Keratinocyte (primary cell): ENCODE data around the gene SMAP1.

Experiments
- CTCF ChIP-seq, 3 experiments: IDR thresholded peaks in 1 of 3; conservative IDR thresholded peaks in 1 of 3; optimal IDR thresholded peaks in 1 of 3; 2 replicates in 2 of 3; 3 replicates in 1 of 3; pipeline versions ENCODE3 to v1.5.1; 2011; ENCODE audit warnings: low read length in 3 of 3, mild to moderate bottlenecking in 3 of 3, moderate library complexity in 2 of 3, control low read depth in 1 of 3, inconsistent platforms in 1 of 3; ENCODE audit not compliant: insufficient read depth in 2 of 3; ENCODE audit errors: extremely low read depth in 1 of 3
- EZH2 ChIP-seq: IDR thresholded peaks from one replicate; pipeline ENCODE4 v1.6.1; 2012; ENCODE audit warnings: inconsistent platforms, mild to moderate bottlenecking, low read length, moderate library complexity

GRCh38 chr6:70838907-70839285 is 171.2 kb downstream of the SMAP1 start:
- no peak for TF ChIP-seq CTCF (optimal IDR thresholded peaks at IDR 0.05 in 1 of 3, IDR thresholded peaks at IDR 0.05 in 1 of 3, conservative IDR thresholded peaks at IDR 0.05 in 1 of 3; ENCODE audit: extremely low read depth in 1 of 3, insufficient read depth in 2 of 3, low read length in 3 of 3)
- no peak for TF ChIP-seq EZH2
